PC-3 (cell line): ENCODE measurements around the gene KRT15. TPM values are rescaled to one million over a fixed set of nuclear protein-coding genes. Genes with fewer than 3 reads are reported as not detected.

Source experiments
- ATAC-seq: fragments of 200-7000 bp; cut with Tn5 transposase; 2 replicates; pipeline ENCODE4 v1.9.1; 2020; ENCODE audit warnings: mild to moderate bottlenecking, moderate library complexity
- BruUV-seq: library from RNA; stranded (reverse); fragments of 400-500 nt; replicated peaks from 2 replicates; lab custom pipeline; 2021; lab: Mats Ljungman, UMichigan
- CTCF ChIA-PET: fragments of 300-600 bp; sonication (Branson Sonifier 250); formaldehyde crosslinking; loops from one replicate; lab custom pipeline; 2022; ENCODE audit warnings: antibody characterized with exemption; lab: Charles Lee
- POLR2A ChIA-PET: fragments of 300-600 bp; sonication (Branson Sonifier 250); formaldehyde crosslinking; loops from one replicate; lab custom pipeline; 2022; ENCODE audit warnings: antibody characterized with exemption; ENCODE audit not compliant: unreplicated experiment; lab: Charles Lee
- DNase-seq: peaks from one replicate; pipeline ENCODE4 v3.0.0-alpha.2; 2015
- H2AFZ ChIP-seq: fragments of 300-600 bp; sonication (generic); 2 replicates; pipeline ENCODE4 v1.6.0; 2016; ENCODE audit warnings: antibody characterized with exemption, low read length
- H3F3A ChIP-seq: fragments of 300-600 bp; sonication (generic); one replicate; pipeline ENCODE4 v1.6.0; 2017; ENCODE audit warnings: antibody characterized with exemption, low read length, control low read depth, mild to moderate bottlenecking; ENCODE audit not compliant: unreplicated experiment
- H3K27ac ChIP-seq: fragments of 300-600 bp; sonication (generic); 2 replicates; pipeline ENCODE4 v1.5.1; 2016; ENCODE audit warnings: mild to moderate bottlenecking, low read length
- H3K27me3 ChIP-seq: fragments of 300-600 bp; sonication (generic); 2 replicates; pipeline ENCODE4 v1.6.1; 2016; ENCODE audit warnings: low read length, mixed read lengths
- H3K36me3 ChIP-seq: fragments of 300-600 bp; sonication (generic); 2 replicates; pipeline ENCODE4 v1.6.1; 2016; ENCODE audit warnings: low read depth, mixed run types, low read length, mixed read lengths
- H3K4me1 ChIP-seq: fragments of 300-600 bp; sonication (generic); 2 replicates; pipeline ENCODE4 v1.5.1; 2016; ENCODE audit warnings: low read length; ENCODE audit not compliant: insufficient read depth
- H3K4me2 ChIP-seq: fragments of 300-600 bp; sonication (generic); 2 replicates; pipeline ENCODE4 v1.6.0; 2016; ENCODE audit warnings: low read length
- H3K4me3 ChIP-seq: fragments of 300-600 bp; sonication (generic); 2 replicates; pipeline ENCODE4 v1.5.1; 2016; ENCODE audit warnings: mild to moderate bottlenecking, low read length, mixed read lengths
- H3K79me2 ChIP-seq: fragments of 300-600 bp; sonication (generic); 2 replicates; pipeline ENCODE4 v1.6.1; 2017; ENCODE audit warnings: low read length, mixed read lengths
- H3K9ac ChIP-seq: fragments of 300-600 bp; sonication (generic); 2 replicates; pipeline ENCODE4 v1.6.0; 2016; ENCODE audit warnings: mild to moderate bottlenecking, low read length
- H3K9me2 ChIP-seq: fragments of 300-600 bp; sonication (generic); replicated peaks from 2 replicates; pipeline ENCODE4 v1.6.1; 2016; ENCODE audit warnings: mixed run types, low read length, mixed read lengths
- H3K9me3 ChIP-seq: fragments of 300-600 bp; sonication (generic); 2 replicates; pipeline ENCODE4 v1.6.1; 2016; ENCODE audit warnings: low read length, mixed read lengths
- H4K20me1 ChIP-seq: fragments of 300-600 bp; sonication (generic); 2 replicates; pipeline ENCODE4 v1.6.1; 2016; ENCODE audit warnings: low read length, mixed read lengths
- EZH2 ChIP-seq: fragments of 300-600 bp; sonication (generic); IDR thresholded peaks from one replicate; pipeline ENCODE4 v1.6.1; 2017; ENCODE audit warnings: antibody characterized with exemption, mild to moderate bottlenecking, low read length; ENCODE audit not compliant: unreplicated experiment
- EZH2phosphoT487 ChIP-seq: fragments of 300-600 bp; sonication (generic); IDR thresholded peaks from 2 replicates; pipeline ENCODE4 v1.6.1; 2018; ENCODE audit warnings: mild to moderate bottlenecking, antibody characterized with exemption, low read length, borderline replicate concordance
- intact Hi-C: fragments of 100-400 bp; cut with micrococcal nuclease; formaldehyde crosslinking; loops from 2 replicates; pipeline ENCODE4 v1.9.0; 2023
- total RNA-seq: library from RNA; depleted of rRNA; stranded (reverse); fragments of >200 nt; gene quantifications from 2 replicates; pipeline ENCODE4 v1.2.3, GENCODE V29; 2014
- TF ChIP-seq, protein P1 (sequence below): fragments of 300-600 bp; sonication (generic); conservative IDR thresholded peaks from 2 replicates; pipeline ENCODE4 v1.5.1; 2017; ENCODE audit warnings: antibody characterized with exemption, low read depth, mild to moderate bottlenecking, low read length

KRT15 gene
- total RNA-seq, 1 experiment from 2014 or later = 121 TPM

DNA sequence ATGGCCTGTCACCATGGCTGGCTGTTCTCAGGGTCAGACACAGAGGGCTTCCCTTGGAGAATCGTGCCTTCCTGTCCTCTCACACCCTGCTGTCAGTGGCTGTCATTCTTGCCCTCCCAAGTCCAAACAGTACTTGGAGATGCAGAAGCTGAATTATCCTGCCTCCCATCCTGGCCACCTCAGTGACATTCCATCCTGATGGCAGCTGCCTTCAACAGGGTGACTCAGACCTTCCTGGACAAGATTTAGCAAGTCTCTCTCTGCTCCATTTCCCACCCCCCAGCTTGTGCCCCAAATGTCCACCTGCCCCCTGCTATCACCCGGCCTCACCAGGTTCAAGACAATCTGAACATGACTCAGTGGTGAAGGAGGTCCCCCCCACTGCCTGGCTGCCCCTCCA is 24.2 kb downstream of the KRT15 start:
- DNase-seq (peak; percentile 51), ATAC-seq (peak; percentile 18; the same call in 1 of the 2 replicates)
- intact Hi-C loops = loop anchor here (10.0 kb wide), 1 partner anchor 170 kb away; no protein-coding TSS in a partner anchor
- Histone ChIP-seq H3K4me3 (no peak overlapping the region), H4K20me1 (no peaks in the 10 kb centered on the region), H3K27me3 (no peaks in the 10 kb centered on the region), H3K9me3 (no peaks in the 10 kb centered on the region), H3K4me2 (no peak overlapping the region), H3K79me2 (no peaks in the 10 kb centered on the region), H3F3A (no peaks in the 10 kb centered on the region), H2AFZ (no peak overlapping the region), H3K36me3 (no peaks in the 10 kb centered on the region), H3K9me2 (no peaks in the 10 kb centered on the region), H3K27ac (no peak overlapping the region), H3K4me1 (peaks cover 27% of the 10 kb centered on the region), H3K9ac (no peak overlapping the region)
- TF ChIP-seq EZH2phosphoT487 (no peak), EZH2 (no peak)
- TF ChIP-seq, protein P1, sequence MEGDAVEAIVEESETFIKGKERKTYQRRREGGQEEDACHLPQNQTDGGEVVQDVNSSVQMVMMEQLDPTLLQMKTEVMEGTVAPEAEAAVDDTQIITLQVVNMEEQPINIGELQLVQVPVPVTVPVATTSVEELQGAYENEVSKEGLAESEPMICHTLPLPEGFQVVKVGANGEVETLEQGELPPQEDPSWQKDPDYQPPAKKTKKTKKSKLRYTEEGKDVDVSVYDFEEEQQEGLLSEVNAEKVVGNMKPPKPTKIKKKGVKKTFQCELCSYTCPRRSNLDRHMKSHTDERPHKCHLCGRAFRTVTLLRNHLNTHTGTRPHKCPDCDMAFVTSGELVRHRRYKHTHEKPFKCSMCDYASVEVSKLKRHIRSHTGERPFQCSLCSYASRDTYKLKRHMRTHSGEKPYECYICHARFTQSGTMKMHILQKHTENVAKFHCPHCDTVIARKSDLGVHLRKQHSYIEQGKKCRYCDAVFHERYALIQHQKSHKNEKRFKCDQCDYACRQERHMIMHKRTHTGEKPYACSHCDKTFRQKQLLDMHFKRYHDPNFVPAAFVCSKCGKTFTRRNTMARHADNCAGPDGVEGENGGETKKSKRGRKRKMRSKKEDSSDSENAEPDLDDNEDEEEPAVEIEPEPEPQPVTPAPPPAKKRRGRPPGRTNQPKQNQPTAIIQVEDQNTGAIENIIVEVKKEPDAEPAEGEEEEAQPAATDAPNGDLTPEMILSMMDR = no peak
- ChIA-PET CTCF (interaction anchor here (0.6 kb wide), 1 partner anchor 586 kb away, joined by 3 read pairs; no protein-coding TSS in a partner anchor), POLR2A (no interaction called here)
- BruUV-seq = no TSS peak

- Histone ChIP-seq H3K36me3 (no peaks in the 10 kb centered on the region), H3K9me3 (no peaks in the 10 kb centered on the region), H3K9me2 (no peaks in the 10 kb centered on the region), H3K4me2 (no peak overlapping the region), H2AFZ (no peak overlapping the region), H3K27ac (no peak overlapping the region), H3K4me1 (peaks cover 15% of the 10 kb centered on the region), H3K27me3 (no peaks in the 10 kb centered on the region), H4K20me1 (no peaks in the 10 kb centered on the region), H3K4me3 (no peak overlapping the region), H3K9ac (no peak overlapping the region), H3F3A (no peaks in the 10 kb centered on the region), H3K79me2 (no peaks in the 10 kb centered on the region)
- DNase-seq (no peak), ATAC-seq (no peak)
- TF ChIP-seq, protein P1 = no peak
- no peak for TF ChIP-seq EZH2
- no peak for TF ChIP-seq EZH2phosphoT487
- intact Hi-C loops = loop anchor here (10.0 kb wide), 1 partner anchor 168 kb away; no protein-coding TSS in a partner anchor
- no TSS peak for BruUV-seq
- POLR2A ChIA-PET = no interaction called here
- CTCF ChIA-PET = no interaction called here
Measured at GRCh38 chr17:41492771-41493170, 25.9 kb downstream of the KRT15 start.

DNA sequence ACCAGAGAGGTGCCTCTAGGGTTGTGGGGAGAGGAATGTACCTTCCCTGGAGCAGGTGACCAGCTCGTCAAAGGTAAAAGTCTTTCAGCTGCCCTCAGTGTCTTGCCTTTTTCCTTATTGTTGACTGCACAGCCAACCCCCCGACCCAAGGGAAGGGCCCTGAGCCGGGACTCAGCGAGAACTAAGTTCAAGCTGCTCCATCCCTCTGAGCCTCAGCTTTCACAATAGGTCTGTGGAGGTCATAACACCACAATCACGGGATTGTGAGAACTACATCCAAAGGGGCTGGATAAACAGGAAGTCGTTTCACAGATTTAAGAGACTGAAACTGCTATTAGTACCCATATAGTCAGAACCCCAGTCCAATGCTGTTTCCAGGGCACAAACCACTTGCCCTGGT is 26.3 kb downstream of the KRT15 start:
- no peaks in the 10 kb centered on the region for H4K20me1 ChIP-seq
- no peak for TF ChIP-seq EZH2
- no peak for TF ChIP-seq EZH2phosphoT487
- TF ChIP-seq, protein P1 = no peak
- H2AFZ ChIP-seq = no peak overlapping the region
- no peak for ATAC-seq
- CTCF ChIA-PET = no interaction called here
- H3K27ac ChIP-seq = no peak overlapping the region
- H3K79me2 ChIP-seq = no peaks in the 10 kb centered on the region
- no peaks in the 10 kb centered on the region for H3K9me3 ChIP-seq
- no peaks in the 10 kb centered on the region for H3F3A ChIP-seq
- no peak overlapping the region for H3K4me2 ChIP-seq
- H3K27me3 ChIP-seq = no peaks in the 10 kb centered on the region
- POLR2A ChIA-PET = no interaction called here
- no peaks in the 10 kb centered on the region for H3K9me2 ChIP-seq
- no peak overlapping the region for H3K4me3 ChIP-seq
- no peak for DNase-seq
- no peaks in the 10 kb centered on the region for H3K36me3 ChIP-seq
- peaks cover 14% of the 10 kb centered on the region for H3K4me1 ChIP-seq
- no TSS peak for BruUV-seq
- intact Hi-C loops = loop anchor here (10.0 kb wide), 1 partner anchor 168 kb away; no protein-coding TSS in a partner anchor
- H3K9ac ChIP-seq = no peak overlapping the region
